GM12865 (cell line): Measurements from ENCODE around the gene BBS12.

Source experiments
- DNase-seq: peaks from one replicate; pipeline ENCODE4 v3.0.0; 2010; ENCODE audit warnings: low read depth
- H3K4me3 ChIP-seq: 2 replicates; pipeline ENCODE4 v1.5.1; 2011; ENCODE audit warnings: mild to moderate bottlenecking, low read depth, low read length, control low read depth
- TF ChIP-seq, protein P1 (sequence below): IDR thresholded peaks from 2 replicates; pipeline ENCODE4 v1.5.1; 2011; ENCODE audit warnings: low read length, control low read depth, low read depth, inconsistent platforms; ENCODE audit not compliant: insufficient read depth; ENCODE audit errors: missing control alignments

BBS12 gene

DNA sequence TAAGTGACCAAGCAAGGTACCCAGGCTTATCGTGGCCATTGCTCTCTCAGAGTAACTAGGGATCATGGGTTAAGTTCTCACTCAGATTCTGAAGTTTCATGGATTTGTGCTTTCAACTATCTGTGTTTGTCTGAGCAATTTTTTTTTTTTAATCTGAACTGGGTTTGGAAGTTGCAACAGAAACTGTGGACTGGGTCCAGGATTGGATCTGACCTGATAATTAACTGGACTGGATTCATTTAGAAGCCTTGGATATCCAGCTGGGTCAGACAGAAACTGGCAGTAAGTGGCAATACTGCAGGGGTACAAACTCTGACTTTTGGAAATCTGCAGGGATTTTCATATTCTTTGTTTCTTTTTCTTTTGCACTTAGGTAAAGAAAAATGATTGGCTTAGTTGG is 55.4 kb downstream of the BBS12 start:
- TF ChIP-seq, protein P1, sequence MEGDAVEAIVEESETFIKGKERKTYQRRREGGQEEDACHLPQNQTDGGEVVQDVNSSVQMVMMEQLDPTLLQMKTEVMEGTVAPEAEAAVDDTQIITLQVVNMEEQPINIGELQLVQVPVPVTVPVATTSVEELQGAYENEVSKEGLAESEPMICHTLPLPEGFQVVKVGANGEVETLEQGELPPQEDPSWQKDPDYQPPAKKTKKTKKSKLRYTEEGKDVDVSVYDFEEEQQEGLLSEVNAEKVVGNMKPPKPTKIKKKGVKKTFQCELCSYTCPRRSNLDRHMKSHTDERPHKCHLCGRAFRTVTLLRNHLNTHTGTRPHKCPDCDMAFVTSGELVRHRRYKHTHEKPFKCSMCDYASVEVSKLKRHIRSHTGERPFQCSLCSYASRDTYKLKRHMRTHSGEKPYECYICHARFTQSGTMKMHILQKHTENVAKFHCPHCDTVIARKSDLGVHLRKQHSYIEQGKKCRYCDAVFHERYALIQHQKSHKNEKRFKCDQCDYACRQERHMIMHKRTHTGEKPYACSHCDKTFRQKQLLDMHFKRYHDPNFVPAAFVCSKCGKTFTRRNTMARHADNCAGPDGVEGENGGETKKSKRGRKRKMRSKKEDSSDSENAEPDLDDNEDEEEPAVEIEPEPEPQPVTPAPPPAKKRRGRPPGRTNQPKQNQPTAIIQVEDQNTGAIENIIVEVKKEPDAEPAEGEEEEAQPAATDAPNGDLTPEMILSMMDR: no peak
- DNase-seq: no peak

DNA sequence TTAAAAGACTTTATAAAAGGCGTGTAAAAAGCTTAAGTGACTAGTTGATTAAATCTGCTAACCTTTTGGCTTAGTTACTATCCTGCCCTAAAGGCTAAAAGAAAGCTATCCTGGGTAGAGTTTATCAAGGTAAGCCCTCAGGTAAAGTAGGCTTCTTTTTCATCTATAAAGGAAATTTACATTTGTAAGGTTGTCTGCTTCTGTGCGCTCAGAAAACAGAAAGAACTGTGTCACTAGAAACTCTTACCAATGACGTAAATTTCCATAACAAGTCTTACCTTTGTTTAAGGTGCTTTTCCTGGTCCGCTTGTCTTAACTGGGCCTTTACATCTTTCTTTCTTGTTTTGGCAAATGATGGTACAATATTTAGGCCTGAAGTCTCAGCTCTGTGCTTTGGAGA is 56.4 kb downstream of the BBS12 start:
- TF ChIP-seq, protein P1: no peak
- no peak overlapping the region for H3K4me3 ChIP-seq
- no peak for DNase-seq

More for the DNA sequence above, 55.4 kb downstream of the BBS12 start:
- no peak overlapping the region for H3K4me3 ChIP-seq

DNA sequence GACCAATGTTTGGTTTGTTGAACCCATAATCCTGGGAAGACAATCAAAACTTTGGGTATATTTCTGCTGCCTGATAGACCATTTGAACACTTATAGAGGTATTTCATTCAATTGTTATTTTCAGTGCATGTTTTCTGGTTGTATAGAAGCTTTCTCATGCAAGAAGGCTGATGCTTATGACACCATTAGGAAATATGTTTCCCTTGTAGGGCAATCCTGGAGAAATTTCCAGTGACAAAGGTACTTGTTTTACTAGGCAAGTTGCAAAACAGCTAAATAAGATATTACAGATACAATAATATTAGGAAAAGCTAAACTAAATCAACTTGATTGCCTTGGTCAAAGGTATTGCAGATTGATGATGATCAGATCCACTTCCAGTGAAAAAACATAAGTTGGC is 61.3 kb downstream of the BBS12 start:
- H3K4me3 ChIP-seq: no peak overlapping the region
- no peak for DNase-seq
- TF ChIP-seq, protein P1: no peak
